Activated naive CD8-positive, alpha-beta T cell treated with anti-CD3 and anti-CD28 coated beads, Interleukin-2, amount 10 ng/mL, durations not matched to agents 7 days and 5 days (primary cell): Measurements from ENCODE around the gene C1orf52. TPM values are rescaled to one million over a fixed set of nuclear protein-coding genes. Genes with fewer than 3 reads are reported as not detected.

Source experiments
- ATAC-seq: fragments of 150-1000 bp; cut with Tn5 transposase; one replicate; pipeline ENCODE4 v1.10.0; 2021; ENCODE audit warnings: low read depth, moderate library complexity
- POLR2A ChIA-PET: fragments of 350-600 bp; sonication (Branson Sonifier 250); formaldehyde crosslinking; loops from one replicate; lab custom pipeline; 2021; ENCODE audit warnings: antibody characterized with exemption; lab: Charles Lee
- DNase-seq: peaks from one replicate; pipeline ENCODE4 v3.0.0; 2021
- H3K27ac Mint-ChIP-seq: one replicate; pipeline ENCODE4 v1.8.0; 2022; ENCODE audit warnings: mild to moderate bottlenecking, mixed read lengths
- H3K27me3 Mint-ChIP-seq: one replicate; pipeline ENCODE4 v1.8.0; 2022; ENCODE audit warnings: mild to moderate bottlenecking, moderate library complexity, mixed read lengths
- H3K36me3 Mint-ChIP-seq: one replicate; pipeline ENCODE4 v1.8.0; 2021; ENCODE audit warnings: mild to moderate bottlenecking, mixed read lengths
- H3K4me1 Mint-ChIP-seq: one replicate; pipeline ENCODE4 v1.8.0; 2021; ENCODE audit warnings: mixed read lengths
- H3K4me3 Mint-ChIP-seq: one replicate; pipeline ENCODE4 v1.8.0; 2022; ENCODE audit warnings: mild to moderate bottlenecking, moderate library complexity, mixed read lengths
- H3K9me3 Mint-ChIP-seq: one replicate; pipeline ENCODE4 v1.8.0; 2021; ENCODE audit warnings: mixed read lengths
- total RNA-seq, 2 experiments: library from RNA; stranded (reverse); gene quantifications; one replicate each; pipeline ENCODE4 v1.2.3, GENCODE V29; 2021

Gene C1orf52
- total RNA-seq, 2 experiments from 2014 or later = 31.2 to 35.7 TPM

- Mint-ChIP-seq H3K4me3 (no peak overlapping the region), H3K36me3 (no peaks in the 10 kb centered on the region), H3K27ac (no peak overlapping the region), H3K9me3 (no peaks in the 10 kb centered on the region), H3K4me1 (no peaks in the 10 kb centered on the region), H3K27me3 (peaks cover 29% of the 10 kb centered on the region)
- POLR2A ChIA-PET = no interaction called here
- no peak for ATAC-seq
- no peak for DNase-seq
Observed at GRCh38 chr1:85216697-85217096, 42.8 kb downstream of the C1orf52 start.

- H3K27ac Mint-ChIP-seq = no peak overlapping the region
- peaks cover 33% of the 10 kb centered on the region for H3K27me3 Mint-ChIP-seq
- H3K9me3 Mint-ChIP-seq = no peaks in the 10 kb centered on the region
- no peaks in the 10 kb centered on the region for H3K4me1 Mint-ChIP-seq
- DNase-seq (no peak), ATAC-seq (no peak)
- H3K36me3 Mint-ChIP-seq = no peaks in the 10 kb centered on the region
- POLR2A ChIA-PET = no interaction called here
- H3K4me3 Mint-ChIP-seq = no peak overlapping the region
Observed at GRCh38 chr1:85214654-85215053, 44.8 kb downstream of the C1orf52 start.

GRCh38 chr1:85208488-85208887 lies 51.0 kb downstream of the C1orf52 start:
- Mint-ChIP-seq H3K4me3 (no peak overlapping the region), H3K9me3 (no peaks in the 10 kb centered on the region), H3K27ac (no peak overlapping the region), H3K27me3 (peaks cover 19% of the 10 kb centered on the region), H3K36me3 (no peaks in the 10 kb centered on the region), H3K4me1 (peaks cover 1% of the 10 kb centered on the region)
- no peak for DNase-seq
- POLR2A ChIA-PET = no interaction called here
- ATAC-seq = no peak

- POLR2A ChIA-PET = no interaction called here
- no peaks in the 10 kb centered on the region for H3K9me3 Mint-ChIP-seq
- H3K27ac Mint-ChIP-seq = no peak overlapping the region
- H3K4me1 Mint-ChIP-seq = peaks cover 21% of the 10 kb centered on the region
- H3K27me3 Mint-ChIP-seq = peaks cover 24% of the 10 kb centered on the region
- no peak overlapping the region for H3K4me3 Mint-ChIP-seq
- peaks cover 2% of the 10 kb centered on the region for H3K36me3 Mint-ChIP-seq
- DNase-seq (no peak), ATAC-seq (no peak)
Observed at GRCh38 chr1:85203573-85204171, 55.8 kb downstream of the C1orf52 start.

DNA sequence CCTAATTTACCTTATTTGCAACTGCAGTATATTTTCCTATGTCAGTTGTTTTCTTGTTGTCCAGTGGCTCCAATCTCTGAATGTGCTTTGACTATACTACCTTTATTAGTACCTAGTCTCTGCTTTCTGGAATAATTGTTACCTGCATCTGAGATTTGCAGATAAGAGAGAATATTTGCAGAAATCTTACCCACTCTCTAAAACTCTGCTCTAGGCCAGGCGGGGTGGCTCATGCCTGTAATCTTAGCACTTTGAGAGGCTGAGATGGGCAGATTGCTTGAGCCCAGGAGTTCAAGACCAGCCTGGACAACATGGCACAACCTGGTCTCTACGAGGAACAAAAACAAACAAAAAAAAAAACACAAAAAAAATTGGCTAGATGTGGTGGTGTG lies 56.6 kb downstream of the C1orf52 start:
- ATAC-seq (no peak), DNase-seq (no peak)
- no peak overlapping the region for H3K27ac Mint-ChIP-seq
- H3K4me3 Mint-ChIP-seq = no peak overlapping the region
- POLR2A ChIA-PET = no interaction called here
- peaks cover 3% of the 10 kb centered on the region for H3K36me3 Mint-ChIP-seq
- no peaks in the 10 kb centered on the region for H3K9me3 Mint-ChIP-seq
- peaks cover 22% of the 10 kb centered on the region for H3K27me3 Mint-ChIP-seq
- peaks cover 22% of the 10 kb centered on the region for H3K4me1 Mint-ChIP-seq

- Mint-ChIP-seq H3K27ac (peak overlapping the region; percentile 99), H3K9me3 (no peaks in the 10 kb centered on the region), H3K27me3 (peaks cover 17% of the 10 kb centered on the region), H3K4me3 (peak overlapping the region; percentile 98), H3K36me3 (peaks cover 5% of the 10 kb centered on the region), H3K4me1 (peaks cover 23% of the 10 kb centered on the region)
- POLR2A ChIA-PET = no interaction called here
- ATAC-seq (no peak), DNase-seq (no peak)
Observed at GRCh38 chr1:85202092-85202863, 57.2 kb downstream of the C1orf52 start.

DNA sequence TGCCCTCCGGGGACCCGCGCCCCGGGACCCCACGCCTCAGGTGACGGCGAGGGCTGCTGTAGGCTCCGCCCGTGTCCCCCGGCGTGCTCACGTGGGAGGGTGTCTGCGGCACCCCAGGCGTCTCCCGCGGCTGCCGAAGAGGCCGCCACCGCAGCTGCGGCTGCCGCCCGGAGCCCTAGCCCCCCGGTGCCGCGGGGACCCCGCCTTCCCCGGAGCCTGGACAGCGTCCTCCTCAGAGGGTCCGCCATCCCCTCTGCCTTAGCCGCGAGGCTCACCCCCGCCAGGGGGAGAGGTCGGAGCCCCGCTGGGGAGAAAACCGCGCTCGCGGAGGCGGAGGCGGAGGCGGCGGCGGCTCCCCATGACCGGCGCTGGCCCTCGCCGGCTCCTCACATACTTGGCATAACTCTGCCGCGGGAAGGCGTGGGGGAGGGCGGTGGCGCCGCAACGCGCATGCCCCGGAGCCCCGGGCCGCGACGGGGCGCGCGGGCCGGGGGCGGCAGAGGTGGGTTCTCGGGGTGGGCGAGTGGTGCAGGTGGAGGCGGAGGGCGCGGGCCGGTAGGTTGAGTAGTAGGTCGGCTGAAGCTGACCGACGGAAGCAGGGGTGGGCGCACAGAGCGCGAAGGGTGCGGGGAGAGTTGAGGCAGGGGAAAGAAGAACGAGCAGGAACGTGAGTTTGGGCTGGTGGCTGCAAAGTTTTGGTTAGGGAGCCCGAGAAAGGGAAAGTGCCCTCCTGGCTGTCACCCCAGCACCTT lies 57.9 kb downstream of the C1orf52 start:
- Mint-ChIP-seq H3K4me3 (peak overlapping the region; percentile 98), H3K27me3 (peaks cover 10% of the 10 kb centered on the region), H3K4me1 (peaks cover 23% of the 10 kb centered on the region), H3K36me3 (peaks cover 5% of the 10 kb centered on the region), H3K9me3 (no peaks in the 10 kb centered on the region), H3K27ac (peak overlapping the region; percentile 99)
- POLR2A ChIA-PET = interaction anchor here (1.1 to 2.5 kb wide), 2 partner anchors 75 to 93 kb away, joined by 3 to 9 read pairs; partner anchors contain the start of gene BCL10
- ATAC-seq (peak; percentile 66), DNase-seq (peak; percentile 72)

- Mint-ChIP-seq H3K36me3 (peaks cover 5% of the 10 kb centered on the region), H3K27me3 (peaks cover 10% of the 10 kb centered on the region), H3K27ac (peak within 1 kb of the TSS; percentile 99), H3K4me1 (peaks cover 23% of the 10 kb centered on the region), H3K4me3 (peak within 1 kb of the TSS; percentile 98), H3K9me3 (no peaks in the 10 kb centered on the region)
- POLR2A ChIA-PET = interaction anchor here (1.0 to 2.5 kb wide), 7 partner anchors 18 to 256 kb away, joined by 3 to 9 read pairs (median 3); partner anchors contain the start of genes BCL10 and C1orf52
- peak; percentile 85 for ATAC-seq
- peak; percentile 87 for DNase-seq
Observed at GRCh38 chr1:85200463-85201339, 58.8 kb downstream of the C1orf52 start, which contains the start of gene SYDE2. Gene SYDE2, minus strand, starts transcription at chr1:85201016. Its CDS starts 20 bp downstream, at chr1:85200996.

Other genes starting within 250 kb of the C1orf52 start
- gene MCOLN3, start 211.2 kb downstream of the C1orf52 start, total RNA-seq = 1 to 10 TPM; 2.1 to 2.2 TPM
- gene SYDE2, start 58.6 kb downstream of the C1orf52 start, total RNA-seq = 1 to 10 TPM; 4.1 to 4.6 TPM
- 10 to 100 TPM; 27.4 to 31.7 TPM for gene BCL10, start 17.0 kb upstream of the C1orf52 start, total RNA-seq
- not detected for gene DDAH1, start 205.5 kb upstream of the C1orf52 start, total RNA-seq